GM19240 (cell line): Measurements from ENCODE around the gene MORC2.

Source experiments
- DNase-seq: peaks from one replicate; pipeline ENCODE4 v3.0.0; 2011; ENCODE audit warnings: low spot score; ENCODE audit not compliant: insufficient read length

MORC2 gene

DNA sequence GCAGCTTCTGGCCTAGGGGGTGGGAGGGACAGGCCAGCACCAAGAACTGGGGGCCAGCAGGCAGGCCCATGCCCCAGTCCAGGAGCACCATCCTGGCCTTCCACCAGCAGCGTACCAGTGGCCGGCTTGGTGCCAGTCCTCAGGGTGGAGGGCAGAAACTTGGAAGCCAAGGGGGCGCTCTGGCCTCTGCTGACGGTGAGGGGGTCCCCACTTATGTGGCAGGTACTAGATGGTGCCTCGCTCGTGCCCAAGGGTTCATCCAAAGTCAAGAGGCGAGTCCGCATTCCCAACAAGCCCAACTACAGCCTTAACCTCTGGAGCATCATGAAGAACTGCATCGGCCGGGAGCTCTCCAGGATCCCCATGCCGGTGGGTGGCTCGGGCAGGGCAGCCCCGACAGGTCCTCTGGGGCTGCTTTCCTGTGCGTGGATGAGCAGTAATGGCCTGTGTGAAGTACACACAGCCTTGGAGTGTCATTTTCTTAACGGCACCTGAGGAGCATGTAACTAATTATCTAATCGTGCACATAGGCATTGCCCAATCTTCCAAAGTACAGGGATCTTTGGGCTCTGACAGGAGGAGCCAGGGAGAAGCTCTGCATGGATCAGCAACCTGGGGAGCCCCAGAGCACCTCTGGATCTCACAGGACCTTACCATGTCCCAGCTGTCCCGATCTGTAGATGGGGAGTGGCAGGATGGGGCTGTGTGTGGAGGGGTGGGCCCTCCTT lies 79.1 kb downstream of the MORC2 start:
- no peak for DNase-seq

DNA sequence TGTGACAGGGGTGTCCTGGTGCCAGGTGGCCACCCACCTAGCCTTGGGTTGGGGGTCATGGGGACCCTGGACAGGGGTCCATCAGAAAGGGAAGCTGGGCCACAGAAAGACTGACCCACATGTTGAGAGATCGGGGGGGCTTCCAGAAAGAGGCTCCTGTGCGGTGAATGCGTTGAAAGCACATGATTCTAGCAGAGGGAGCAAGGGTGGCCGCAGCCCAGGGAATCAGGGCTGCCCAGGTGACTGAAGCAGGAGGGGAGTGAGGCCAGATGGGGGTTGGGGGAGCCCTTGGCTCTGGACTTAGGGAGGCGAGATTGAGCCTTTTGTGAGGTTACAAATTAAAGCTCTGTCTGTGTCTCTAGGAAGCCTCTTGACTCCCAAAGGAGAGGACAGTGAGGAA lies 80.7 kb downstream of the MORC2 start:
- no peak for DNase-seq

DNA sequence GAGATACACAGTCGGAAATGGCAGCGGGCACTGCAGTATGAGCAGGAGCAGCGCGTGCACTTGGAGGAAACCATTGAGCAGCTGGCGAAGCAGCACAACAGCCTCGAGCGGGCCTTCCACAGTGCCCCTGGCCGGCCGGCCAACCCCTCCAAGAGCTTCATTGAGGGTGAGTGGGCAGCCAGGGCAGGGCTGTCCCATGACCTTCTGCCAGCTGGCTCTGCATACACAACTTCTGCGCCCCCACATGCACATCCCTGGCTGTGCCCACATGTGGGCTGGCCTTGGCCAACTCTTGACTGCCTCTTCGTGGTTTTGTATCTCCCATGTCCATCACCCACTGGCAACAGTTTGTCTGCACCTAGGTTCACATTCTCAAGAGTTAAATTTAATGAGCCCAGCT lies 81.1 kb downstream of the MORC2 start:
- no peak for DNase-seq

DNA sequence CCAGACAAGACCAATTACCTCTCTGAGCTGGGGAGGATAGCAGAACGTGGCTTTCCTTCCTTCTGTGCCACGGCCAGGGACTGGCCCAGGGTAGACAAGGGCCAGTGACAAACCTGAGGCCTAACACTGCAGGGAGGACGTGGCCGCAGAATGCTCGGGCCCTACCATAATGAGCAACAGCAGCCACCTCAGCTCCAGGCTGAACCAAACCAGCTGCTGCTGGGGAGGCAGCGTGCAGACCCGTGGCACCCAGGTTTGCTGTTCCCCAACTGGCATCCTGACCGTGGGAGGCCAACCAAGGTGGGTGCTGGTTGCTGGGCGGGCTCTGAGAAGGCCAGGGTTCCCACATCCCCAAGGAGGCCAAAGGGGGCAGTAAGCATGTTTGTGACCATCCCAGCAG lies 83.0 kb downstream of the MORC2 start:
- DNase-seq, result no peak

DNA sequence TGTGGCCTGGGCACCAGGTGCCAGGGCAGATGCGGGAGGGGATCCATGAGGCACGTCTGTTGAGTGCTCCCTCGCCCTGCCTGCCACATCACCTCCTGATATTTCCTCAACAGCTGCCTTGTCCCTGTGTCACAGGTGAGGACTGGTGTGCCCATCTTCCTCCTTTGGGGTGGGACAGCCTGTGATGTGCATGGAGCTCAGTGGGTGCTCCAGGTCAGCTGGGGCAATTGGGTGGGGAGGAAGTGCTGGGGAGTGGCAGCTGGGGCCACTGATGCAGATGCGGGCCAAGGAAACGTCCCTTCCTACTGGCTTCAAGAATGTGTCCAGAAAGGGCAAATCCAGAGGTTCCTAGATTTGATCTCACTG lies 83.6 kb downstream of the MORC2 start:
- DNase-seq, result no peak

DNA sequence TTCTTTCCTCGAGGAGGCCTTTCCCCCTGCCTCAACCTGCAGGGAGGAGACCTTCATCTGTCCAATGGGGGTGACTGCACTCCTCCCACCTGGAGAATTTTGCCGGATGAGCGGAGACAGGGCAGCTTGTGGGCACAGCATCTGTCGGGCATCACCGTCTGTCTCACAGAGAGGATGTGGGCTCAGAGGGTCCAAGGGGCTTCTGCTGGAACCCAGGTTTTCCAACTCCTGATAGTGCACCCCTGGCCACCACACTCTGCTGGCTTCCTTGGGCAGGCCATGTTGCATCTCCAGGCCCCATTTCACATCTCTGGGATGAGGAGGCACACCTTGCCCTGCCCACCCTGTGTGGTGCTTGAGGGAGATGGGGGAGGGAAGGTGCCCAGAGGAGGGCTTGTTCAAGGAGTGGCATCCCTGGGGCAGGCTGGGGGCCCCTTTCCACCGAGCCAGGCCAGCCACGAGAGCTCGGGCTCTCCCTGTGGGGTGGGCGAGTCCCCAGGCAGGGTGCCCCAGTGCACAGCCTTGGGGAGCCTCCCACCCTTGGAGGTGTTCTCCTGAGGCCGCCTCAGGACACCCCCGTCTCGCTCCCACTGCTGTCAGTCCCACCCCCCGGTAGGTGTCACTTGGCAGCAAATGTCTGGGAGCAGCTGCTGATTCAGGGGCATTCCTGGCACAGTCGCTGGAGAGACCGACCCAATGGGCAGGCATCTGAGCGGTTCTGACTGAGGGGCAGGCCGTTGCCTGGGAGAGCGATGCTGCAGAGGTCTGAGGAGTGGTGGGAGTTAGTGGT lies 84.2 kb downstream of the MORC2 start:
- DNase-seq, result no peak

DNA sequence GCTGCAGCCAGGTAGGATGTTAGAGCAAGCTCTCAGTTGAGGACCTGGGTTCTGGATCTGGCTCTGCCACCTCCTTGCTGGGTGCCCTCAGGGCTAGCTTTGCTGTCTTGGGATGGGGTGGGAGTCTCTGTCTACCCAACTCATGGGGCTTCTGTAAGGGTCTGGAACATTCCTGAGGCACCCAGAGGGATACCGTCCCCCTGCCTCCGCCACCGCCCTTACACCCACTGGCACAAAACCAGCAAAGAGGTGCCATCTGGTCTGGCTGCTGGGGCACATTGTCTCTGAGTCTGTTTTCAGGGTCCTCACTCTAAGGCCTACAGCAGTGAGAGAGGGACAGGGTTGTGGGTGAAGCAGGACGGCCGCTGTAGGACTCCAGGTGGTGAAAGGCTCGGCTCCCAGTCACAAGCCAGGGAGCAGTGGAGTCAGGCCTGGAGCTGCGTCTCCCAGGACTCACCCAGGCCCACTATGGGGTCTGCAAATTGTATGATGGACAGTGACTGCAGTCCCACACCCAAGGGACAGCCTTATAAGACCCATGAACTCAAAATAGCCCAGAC lies 84.9 kb downstream of the MORC2 start:
- no peak for DNase-seq

DNA sequence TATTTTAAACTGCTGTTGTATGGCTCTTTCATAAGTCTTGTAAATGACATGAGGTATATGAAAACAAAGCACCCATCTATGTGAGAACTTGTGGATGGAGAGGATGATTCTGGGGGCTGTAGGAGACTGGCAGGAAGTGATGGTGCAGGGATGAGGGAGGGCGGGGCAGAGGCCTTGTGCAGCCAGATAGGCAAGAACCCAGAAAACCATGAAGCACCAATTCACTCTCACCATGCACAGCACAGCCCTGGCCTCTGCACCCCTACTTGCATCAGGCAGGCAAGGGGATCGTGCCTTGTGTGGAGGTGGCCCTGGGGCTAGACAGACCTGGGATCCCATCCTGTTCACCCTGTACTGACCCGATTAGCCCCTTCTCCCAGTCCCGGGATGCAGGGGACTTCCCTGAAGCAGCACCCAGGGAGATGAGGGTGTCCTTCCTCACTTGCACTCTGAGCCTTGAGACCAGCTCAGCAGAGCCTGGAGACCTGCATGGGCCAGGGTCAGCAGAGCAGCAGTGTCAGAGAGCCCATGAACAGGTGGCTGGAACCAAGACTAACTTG lies 85.5 kb downstream of the MORC2 start:
- DNase-seq, result no peak

DNA sequence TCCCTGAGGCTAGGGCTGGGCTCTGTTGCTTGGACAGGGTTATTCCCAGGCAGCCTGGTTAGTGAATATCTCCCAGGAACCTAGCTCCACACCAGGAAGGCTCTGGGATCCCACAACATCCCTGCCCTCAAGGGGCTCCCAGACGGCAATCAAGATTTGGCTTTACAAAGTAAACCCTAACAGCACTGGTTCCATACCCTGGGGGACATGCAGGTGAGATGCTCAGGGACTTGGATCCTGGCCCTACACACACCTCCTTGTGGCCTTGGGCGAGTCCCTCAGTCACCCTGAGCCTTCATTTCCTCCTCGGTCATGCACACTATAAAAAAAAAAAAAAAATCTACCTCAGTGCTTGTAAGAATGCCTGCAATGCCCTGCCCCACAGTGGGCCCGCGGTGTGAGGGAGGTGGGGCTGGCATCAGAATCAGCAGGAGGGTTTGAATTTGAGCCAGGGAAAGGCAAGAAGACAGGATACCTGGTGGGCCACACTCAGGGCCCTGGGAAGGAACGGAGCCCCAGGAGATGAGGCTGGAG lies 86.3 kb downstream of the MORC2 start:
- DNase-seq, result no peak

DNA sequence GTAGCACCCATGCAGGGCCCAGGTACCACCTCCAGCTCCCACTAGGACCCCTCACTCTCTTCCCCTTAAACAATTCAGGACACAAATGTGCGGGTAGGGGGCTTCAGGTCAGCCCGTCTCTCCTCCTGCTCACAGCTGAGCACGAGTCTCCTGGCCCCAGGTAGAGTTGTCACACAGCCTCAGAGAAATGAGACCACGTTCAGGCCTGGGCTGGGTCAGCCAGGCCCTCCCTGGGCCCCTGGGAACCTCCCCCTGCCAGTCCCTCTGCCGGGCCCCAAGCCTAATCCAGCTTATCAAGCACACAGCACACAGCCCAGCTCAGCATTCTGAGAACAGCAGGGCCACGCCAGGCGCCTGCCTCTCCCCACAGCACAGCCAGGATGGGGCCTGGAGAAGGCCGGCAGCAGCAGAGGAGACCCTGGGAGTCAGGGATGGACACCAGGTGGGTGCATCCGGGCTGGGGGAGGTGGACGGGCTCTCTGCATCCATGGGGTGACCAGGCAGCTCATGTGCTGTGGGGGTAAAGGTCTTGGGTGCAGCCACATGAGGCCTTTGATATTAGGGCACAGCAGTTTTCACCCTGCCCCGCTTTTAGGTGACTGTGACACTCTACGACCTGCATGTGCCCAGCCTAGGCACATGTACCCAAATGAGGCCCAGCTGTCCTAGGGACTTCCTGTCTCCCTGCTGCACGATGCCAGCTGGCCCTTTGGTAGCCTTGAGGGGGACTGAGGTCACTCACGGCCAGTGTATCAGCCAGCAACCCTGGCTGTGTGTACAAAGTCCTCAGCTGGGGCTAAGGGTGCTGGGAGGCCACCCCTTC lies 87.0 kb downstream of the MORC2 start:
- DNase-seq, result no peak

DNA sequence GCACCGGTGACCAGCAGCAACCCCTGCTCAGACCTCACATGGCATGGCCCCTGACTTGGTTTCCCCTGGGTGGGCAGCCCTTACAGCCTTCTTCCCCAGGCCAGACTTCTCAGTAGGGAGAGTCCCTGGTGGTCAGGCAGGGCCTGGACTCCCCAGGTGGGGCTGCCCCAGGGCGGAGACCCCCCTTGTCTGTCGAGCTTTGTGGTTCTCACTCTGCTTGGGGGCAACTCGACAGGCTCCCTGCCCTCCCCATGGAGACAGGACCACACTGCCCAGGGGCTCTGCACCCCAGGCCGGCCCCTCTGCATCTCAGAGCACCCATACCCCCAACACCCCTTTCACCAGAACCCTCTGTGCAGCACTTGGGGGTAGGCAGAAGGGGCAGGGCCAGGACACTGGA lies 87.7 kb downstream of the MORC2 start:
- DNase-seq, result no peak

DNA sequence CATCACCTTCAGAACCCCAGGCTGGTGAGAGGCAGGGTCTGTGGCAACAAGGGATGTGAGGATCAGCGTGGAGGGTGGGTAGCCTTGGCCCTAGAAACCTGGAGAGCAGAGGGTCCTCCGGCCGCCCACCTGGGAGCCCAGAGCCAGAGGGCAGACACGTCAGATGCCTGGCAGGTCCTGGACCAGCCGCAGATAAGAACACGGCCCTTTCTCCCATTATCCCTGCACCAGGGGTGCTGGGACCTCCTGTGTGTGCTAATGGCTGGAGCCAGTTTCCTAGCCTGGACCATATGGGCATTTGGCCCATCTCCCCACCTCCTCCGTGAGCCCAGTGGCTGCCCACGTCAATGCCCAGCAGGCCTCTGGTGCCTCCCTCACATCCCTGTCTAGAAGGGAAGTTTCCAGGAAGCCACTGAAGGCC lies 88.4 kb downstream of the MORC2 start:
- no peak for DNase-seq

DNA sequence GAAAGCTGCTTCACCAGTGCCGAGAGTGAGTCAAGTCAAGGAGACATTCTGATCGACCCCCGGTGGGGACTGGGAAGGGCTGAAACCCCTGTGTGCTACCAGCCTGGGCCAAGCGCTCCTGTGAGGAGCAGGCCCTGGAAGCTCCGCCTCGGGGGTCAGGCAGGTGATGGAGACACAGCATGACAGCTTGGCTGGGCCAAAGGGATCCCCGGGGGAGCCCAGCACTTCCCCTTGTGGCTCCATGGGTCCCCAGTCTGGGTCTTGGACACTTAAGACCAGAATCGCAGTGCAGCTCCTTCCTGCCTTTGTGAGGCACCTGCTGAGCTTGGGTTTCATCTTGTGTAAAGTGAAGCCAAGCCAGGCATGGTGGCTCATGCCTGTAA lies 89.2 kb downstream of the MORC2 start:
- no peak for DNase-seq

DNA sequence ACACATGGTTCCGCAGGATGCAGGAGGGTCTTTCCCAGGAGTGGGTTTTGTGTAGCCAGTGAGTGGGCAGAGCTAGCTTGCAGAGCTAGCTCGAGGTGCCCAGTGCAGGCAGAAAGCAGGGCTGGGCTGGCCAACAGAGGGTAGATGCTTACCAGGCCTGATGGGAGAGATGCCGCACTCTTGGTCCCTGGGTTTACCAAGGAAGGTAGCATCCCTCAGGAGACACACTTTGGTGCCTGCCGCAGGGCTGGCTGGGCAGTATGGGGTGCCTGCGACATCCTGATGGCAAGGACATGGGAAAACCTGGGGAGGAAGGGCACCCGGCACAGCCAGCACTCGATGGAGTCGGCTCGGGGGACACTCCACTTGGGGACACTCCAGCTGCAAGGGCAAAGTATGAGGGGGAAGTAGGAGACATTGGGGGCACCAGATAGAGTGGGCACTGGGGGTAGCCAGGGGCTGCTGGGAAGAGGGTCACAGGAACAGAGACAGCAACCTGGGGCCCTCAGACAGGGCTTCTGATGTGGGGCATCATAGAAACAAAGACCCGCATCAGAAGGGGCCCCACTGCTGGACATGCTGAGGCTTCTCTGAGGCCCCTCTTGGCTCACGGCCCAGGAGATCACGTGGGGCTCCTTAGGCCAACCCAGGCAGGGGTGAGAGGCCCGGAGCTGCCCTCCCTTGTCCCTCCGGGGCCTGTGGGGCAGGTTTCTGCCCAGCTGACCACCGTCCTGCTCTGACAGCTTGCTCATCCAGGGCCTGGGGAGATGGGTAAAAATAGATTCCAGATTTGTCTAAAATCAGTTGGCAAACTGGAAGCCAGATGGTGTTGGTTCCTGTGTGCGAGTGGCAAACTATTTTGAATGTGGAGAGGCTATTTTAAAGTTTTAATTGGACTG lies 89.8 kb downstream of the MORC2 start:
- DNase-seq, result no peak

DNA sequence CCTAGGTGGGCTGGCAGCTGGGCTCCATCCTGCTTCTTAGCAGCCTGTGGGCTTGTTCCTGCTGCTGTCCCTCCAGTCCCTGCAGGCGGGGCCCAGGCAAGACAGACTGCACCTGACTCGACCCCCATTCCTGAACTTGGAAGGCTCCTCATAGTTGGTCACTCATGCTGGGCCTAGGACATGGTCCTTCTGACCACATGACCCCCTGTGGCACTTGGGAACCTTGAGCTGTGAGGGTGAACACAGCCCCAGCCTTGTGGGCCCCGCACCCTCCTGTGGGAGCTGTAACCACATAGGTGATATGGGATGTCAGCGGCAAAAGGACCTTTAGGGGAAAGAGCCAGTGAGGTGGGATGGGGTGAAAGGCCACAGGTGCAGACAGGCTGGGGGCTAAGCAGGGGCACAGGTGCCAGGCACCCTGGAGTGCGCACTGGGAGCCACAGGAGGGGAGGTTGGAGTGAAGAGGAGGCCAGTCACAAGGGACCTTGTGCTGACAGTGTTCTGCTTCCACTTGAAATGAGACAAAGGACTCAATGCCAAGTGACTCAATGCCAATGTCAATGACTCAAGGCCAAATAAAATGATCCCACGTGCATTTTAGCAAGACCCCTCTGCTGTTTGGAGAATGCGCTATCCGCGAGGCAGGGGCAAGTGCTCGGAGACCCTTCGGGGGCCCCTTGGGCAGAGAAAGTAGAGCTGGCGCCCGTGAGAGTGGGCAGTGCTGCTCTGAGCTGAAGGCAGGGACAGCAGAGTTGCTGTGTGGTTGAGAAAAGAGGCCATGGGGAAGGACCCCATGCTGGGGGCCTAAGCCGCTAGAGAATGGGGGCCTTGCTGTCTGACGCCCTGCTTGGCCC lies 90.7 kb downstream of the MORC2 start:
- DNase-seq, result no peak

DNA sequence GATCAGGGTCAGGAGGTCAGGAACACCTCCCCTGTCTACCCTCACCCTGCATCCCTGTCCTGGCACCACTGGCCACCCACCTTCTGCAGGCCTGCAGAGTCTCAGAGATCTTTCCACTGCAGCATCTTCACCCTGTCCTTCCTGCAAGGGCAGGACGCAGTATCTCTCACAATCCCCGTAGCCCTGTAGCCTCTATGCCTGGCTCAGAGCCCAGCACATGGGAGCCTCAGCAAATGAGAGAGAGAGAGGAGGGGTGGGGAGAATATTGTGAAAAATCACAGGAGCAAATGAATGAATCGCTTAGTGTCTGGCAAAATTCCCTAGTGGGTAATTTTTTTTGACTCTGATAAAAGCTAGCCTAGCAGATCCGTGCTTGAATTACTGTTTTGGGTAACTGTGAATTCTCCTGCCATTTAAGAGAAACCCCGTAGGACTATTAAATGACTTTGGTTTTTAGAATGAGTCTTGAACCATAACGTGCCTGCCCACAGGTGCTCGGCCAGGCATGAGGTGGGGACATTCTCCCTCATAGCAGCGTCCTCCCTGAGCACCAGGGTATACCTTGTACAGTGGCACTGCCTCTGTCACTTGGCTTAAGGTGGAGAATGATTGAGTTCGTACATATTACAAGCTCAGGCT lies 91.5 kb downstream of the MORC2 start:
- DNase-seq, result no peak

DNA sequence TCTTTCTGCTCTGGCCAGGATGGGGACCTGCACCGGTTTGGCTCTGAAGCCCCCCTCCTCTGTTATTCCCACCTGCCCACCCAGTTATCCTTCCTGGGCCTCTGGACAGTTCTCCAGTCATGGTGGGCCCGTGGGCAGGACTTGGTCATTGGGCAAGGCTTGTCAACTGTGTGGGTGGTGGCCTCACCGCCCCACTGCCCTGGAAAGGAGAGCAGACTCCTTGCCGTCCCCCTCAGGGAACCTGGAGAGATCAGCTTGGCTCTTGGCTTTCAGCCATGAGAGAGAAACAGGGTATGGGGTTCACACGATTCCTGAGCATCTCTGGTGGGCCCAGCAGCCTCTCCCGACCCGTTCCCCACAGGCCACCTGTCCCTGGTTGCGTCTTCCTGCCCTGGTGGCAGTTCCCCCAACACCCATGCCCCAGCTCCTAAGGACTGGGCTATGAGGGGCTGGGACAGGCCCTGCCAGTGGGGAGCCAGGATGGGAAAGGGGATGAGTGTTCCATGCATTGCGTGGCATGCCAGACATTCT lies 92.3 kb downstream of the MORC2 start:
- no peak for DNase-seq

DNA sequence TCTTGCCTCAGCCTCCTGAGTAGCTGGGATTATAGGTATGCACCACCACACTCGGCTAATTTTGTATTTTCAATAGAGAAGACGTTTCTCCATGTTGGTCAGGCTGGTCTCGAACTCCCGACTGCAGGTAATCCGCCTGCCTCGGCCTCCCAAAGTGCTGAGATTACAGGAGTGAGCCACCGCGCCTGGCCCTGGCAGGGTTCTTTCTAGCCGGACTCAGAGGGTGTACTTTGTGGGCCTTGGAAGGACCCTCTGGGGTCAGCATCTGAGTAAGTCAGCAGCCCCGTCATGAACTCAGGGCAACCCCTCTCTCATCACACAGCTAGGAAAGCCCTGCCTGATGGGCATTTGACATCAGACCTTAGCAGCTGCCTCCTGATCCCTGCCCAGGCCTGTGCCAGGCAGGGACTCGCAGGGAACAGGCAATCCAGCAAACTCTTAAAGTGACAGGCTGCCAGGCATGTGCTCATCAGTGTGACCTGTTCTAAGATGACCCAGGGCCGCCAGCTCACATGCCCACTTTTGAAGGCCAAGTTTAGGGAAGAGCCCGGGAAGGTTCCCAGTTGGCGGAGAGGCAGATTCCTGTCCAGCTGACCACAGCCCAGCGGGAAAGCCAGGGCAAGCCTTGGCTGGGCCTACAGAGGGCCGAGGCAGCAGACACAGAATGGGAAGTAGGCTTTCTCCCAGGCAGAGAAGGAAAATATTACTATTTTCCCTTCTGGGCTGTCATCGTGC lies 92.9 kb downstream of the MORC2 start:
- DNase-seq, result no peak
